ENCODE measurements around the gene MED4.
A peak's percentile ranks its signal among the peaks of the same experiment; 100 is the strongest.

Gene MED4

GRCh38 chr13:48094781-48095502 lies at the start of gene MED4:
Gene MED4 (minus strand): TSS chr13:48095104. CDS start chr13:48095078, 26 bp downstream.
- peak; percentile 80 for DNase-seq

DNA sequence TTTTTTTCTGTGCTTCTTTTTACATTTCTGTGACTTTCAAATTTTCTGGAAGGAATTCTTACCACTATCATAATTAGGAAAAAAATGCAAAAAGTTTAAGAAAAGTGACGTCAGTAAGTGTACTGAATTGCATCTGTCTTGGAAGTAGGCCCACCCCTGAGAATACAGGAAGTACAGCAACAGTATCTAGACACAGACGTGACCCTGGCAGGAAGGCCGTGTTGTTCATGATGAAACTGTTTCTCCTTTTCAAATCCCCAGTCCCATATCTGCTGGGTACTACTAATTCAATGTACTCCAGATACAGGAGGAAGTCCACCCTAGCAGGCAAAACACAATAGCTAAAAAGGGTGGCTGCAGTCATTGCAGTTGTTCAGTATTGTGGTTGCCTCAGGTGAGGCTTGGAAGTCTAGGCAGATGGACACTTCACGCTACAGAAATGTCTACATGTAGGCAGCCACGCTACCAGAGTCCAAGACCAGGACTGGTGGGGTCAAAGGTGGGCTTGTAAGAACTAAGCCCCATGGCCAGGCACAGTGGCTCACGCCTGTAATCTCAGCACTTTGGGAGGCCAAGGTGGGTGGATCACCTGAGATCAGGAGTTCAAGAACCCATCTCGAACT lies 49.6 kb upstream of the MED4 start:
- DNase-seq = no peak

GRCh38 chr13:48142436-48142835 lies 47.5 kb upstream of the MED4 start:
- no peak for DNase-seq

GRCh38 chr13:48138270-48138669 lies 43.4 kb upstream of the MED4 start:
- DNase-seq = no peak

DNA sequence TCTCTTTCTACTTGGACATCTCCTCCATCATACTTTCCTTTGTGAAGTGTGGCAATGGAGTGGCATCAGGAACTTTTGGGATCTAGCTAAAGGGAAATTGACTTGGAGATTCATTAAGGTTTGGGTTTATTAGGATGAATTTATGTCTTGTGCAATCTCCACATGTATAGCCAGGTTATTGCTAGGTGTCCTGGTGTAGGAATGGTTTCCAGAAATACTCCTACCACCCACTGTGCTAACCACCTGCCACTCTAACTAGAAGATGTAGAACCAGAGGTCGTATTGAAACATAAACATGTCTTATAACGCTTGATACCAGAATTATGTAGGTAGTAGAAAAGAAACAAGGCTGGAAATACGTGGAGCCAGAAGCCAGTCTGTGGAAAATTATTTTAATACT lies 38.1 kb upstream of the MED4 start:
- no peak for DNase-seq

GRCh38 chr13:48131533-48131932 lies 36.6 kb upstream of the MED4 start:
- DNase-seq = no peak

DNA sequence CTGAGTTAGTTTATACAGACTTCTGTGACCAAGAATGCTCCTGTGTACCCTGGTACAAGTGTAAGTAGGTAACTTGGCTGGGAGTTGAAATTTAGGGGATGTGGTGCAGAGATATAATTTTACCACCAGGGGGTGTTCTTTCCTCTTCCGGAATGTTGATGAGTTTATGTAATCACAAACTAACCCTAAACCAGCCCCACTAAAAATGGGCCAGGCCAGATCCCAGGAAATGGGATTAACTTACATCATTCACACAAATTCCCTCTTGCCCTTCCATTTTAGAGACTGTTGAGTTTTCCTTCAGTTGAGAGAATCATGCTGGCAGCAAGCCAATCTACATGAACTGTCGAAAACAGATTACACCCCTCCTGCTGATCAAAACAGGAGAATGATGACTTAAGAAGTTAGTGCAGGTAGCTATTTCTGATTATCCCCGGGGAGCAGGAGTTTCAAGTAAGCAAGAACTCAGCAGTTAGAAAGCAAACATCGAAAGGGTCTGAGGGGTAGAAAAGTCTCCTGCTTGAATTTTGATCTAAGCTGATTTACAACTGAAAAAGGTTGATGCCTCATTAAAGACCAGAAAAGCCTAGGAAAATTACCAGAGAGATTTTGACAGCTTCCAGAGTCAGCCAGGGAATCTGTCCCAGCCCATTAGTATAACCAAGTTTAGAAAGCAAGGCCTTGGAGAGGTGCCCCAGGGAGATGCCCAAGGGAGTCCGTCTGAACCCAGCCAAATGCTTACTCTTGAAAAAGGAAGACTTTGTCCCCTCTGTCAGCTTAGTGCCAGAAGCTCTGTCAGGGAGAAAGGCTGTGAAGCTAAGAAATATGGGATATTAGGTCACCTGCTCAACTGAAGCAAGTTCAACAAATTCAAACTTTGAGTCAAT lies 32.3 kb upstream of the MED4 start:
- peak; percentile 47 for DNase-seq

DNA sequence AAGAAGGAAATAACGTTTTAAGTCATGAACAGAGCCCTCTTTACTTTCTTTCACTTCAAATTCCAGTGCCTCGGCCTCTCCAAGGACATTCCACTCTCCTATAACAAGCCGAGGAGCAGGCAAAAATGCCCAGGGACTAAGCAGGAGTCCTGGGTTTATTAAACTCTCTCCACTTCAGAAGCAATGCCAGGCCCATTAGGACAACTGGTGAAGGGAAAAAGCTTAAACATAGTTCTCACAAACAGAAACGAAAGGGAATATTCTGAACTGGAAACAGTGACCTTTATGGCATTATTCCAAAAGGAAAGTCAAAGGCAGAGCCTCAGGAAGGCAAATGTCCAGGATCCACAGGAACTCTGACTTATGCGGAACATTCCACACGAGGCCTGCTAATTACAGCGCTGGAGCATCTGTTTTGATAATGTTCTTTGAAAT lies 30.9 kb upstream of the MED4 start:
- no peak for DNase-seq

DNA sequence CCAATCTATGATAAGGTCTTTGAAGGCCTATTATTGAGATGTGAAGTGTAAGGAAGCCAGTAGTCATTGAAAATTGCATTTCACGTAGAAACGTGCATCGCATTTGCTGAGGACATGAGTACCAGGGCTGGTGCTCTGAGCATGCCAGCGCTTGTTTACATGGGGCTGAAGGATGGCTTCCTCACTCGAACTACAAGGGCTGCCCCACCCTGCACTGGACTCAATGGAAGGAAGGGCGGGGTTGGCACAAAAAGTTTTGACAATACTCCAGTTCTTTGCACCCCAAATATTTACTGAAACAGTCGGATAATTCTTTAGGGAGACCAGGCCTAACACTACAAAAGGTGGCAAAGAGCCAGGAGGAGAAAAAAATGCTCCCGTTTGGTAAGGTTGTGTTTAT lies 28.9 kb upstream of the MED4 start:
- no peak for DNase-seq

DNA sequence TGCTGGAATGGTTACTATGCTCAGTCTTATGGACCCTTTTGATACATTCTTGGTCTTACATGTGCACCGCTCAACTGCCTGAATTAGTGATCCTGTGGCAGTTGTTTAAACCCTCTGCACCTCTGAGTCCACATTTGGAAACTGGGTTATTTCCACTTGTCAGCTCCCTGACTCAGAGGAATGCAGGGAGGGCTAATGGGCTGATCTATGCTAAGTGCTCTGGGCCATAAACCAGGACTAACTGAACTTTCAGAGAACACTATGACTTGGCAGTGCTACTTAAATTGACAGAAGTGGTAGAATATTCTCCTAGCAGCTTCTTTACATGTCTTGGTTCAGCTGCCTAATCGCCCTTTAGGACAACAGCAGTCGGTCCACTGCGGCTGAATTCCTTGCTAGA lies 26.8 kb upstream of the MED4 start:
- no peak for DNase-seq

DNA sequence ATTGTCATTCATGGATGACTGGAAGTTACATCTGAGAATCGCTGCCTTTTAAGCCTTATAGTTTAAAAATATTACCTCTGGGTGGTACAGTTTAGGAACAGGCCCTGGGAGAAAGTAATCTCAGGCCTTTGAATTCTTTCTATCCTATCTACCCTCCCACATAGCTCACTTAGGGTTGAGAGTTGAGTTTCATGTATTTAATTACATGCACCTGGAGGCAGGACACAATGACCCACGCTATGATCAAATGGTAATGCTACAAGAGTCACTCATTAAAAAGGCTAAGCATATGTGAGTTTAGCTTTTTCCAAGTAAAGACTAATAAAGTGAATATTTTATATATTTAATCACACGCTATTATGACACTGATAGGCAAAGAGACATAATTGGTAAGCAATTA lies 25.3 kb upstream of the MED4 start:
- no peak for DNase-seq

- no peak for DNase-seq
Measured at GRCh38 chr13:48118030-48118429, 23.1 kb upstream of the MED4 start.

- no peak for DNase-seq
Measured at GRCh38 chr13:48116808-48117207, 21.9 kb upstream of the MED4 start.

- DNase-seq = no peak
Measured at GRCh38 chr13:48113756-48114130, 18.8 kb upstream of the MED4 start.

DNA sequence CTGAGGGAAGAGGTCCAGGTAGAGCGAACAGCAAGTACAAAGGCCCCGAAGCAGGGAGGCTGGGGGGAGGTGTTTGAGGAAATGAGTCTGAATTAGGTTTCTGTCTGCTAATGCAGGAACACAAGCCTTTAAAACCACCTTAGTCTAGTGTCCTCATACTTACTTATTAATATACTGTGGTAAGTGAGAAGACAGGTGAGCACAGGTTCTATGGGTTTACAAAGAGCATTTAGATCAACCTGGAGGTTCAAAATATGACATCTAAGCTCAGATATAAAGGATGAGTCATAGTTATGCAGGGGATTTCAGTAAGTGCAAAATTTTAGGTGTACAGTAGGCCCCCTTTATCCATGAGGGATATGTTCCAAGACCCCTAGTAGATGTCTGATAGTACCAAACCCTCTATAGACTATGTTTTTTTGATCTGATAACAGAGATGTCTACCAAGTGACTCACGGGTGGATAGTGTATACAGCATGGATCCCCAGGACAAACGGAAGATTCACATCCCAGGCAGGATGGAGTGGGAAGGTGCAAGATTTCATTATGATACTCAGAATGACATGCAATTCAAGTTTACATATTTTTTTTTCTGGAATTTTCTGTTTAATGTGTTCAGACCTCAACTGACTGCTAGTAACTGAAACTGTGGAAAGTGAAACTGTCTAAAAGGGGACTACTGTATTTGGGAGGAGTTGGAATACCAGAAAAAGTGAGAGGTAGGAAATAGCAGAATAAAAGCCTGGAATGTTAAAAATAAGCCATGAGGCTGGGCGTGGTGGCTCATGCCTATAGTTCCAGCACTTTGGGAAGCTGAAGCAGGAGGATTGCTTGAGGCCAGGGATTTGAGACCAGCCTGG lies 18.2 kb upstream of the MED4 start:
- DNase-seq = no peak

GRCh38 chr13:48110931-48111721 lies 16.2 kb upstream of the MED4 start:
- DNase-seq = no peak

DNA sequence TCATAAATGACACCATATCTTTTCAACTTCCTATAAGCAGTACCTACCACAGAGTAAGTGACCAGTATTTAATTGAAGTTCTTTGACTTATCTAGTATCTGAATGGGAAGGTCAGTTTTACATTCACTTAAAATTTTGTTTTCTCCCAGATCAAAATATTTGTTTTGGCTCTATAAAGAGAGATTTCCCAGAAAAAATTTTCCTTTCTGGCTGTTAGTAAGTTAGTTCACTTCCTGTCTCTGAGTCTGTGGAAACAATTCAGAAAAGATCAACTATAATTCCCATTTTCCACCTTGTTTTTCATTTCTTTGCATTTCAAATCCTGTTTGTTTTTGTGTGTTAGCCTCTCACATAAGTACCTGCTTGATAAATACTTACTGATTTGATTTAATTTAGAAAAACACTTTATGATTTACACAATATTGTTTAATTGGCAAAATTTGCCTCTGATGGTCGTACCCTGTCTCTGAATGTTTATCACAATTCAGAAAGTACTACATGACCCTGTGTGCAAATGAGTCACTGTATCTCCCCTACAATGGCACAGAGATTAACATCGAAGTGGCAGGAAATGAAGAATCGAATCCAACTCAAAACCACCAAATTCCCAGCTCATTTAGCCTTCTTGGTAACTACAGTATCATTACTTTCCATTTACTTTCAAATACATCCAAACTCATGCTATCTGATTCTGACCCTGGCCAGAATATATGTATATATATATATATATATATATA lies 15.4 kb upstream of the MED4 start:
- no peak for DNase-seq

DNA sequence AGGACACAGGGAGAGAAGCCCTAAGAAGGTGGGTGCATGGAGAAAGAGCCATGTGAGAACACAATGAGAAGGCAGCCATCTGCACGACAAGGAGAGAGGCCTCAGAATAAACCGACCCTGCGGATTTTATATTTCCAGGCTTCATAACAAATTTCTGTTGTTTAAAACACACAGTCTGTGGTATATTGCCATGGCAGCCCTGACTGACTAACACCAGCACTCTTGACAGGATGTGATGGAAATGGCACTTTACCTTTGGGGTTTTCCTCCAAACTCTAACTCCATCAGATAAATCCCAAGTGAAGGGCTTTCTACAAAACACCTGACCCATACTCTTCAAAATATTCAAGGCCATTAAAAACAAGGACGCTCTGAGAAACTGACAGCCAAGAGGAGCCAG lies 13.2 kb upstream of the MED4 start:
- DNase-seq = no peak

GRCh38 chr13:48097793-48098192 lies 2.9 kb upstream of the MED4 start:
- no peak for DNase-seq

GRCh38 chr13:48096670-48097069 lies 1.8 kb upstream of the MED4 start:
- no peak for DNase-seq

DNA sequence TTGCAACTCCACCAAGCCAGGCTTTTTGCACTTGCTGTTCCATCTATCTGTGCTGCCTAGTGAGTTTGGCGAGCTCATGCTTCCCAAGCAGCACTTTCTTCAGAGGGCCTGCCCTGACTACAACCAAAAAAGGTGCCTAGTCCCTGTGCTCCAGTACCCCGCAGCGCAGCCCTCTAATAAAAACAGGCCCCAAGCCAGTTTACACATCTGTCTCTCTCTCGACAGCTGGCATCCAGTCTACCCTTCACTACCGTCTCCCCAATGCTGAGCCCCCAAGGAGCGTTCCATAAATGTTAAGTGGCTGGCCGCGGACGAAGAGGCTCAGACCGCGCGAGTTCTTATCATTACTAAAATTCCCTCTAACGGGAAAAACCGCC lies 512 bp downstream of the MED4 start:
- DNase-seq = no peak
